Smooth muscle cell of the coronary artery (primary cell): ENCODE data around the gene DOCK9. TPM values are rescaled to one million over a fixed set of nuclear protein-coding genes. Genes with fewer than 3 reads are reported as not detected.

ENCODE experiments used
- total RNA-seq: library from RNA; depleted of rRNA; stranded (reverse); fragments of >200 nt; gene quantifications from 2 replicates; pipeline ENCODE4 v1.2.3, GENCODE V29; 2014; ENCODE audit warnings: low replicate concordance

The DOCK9 gene, protein sequence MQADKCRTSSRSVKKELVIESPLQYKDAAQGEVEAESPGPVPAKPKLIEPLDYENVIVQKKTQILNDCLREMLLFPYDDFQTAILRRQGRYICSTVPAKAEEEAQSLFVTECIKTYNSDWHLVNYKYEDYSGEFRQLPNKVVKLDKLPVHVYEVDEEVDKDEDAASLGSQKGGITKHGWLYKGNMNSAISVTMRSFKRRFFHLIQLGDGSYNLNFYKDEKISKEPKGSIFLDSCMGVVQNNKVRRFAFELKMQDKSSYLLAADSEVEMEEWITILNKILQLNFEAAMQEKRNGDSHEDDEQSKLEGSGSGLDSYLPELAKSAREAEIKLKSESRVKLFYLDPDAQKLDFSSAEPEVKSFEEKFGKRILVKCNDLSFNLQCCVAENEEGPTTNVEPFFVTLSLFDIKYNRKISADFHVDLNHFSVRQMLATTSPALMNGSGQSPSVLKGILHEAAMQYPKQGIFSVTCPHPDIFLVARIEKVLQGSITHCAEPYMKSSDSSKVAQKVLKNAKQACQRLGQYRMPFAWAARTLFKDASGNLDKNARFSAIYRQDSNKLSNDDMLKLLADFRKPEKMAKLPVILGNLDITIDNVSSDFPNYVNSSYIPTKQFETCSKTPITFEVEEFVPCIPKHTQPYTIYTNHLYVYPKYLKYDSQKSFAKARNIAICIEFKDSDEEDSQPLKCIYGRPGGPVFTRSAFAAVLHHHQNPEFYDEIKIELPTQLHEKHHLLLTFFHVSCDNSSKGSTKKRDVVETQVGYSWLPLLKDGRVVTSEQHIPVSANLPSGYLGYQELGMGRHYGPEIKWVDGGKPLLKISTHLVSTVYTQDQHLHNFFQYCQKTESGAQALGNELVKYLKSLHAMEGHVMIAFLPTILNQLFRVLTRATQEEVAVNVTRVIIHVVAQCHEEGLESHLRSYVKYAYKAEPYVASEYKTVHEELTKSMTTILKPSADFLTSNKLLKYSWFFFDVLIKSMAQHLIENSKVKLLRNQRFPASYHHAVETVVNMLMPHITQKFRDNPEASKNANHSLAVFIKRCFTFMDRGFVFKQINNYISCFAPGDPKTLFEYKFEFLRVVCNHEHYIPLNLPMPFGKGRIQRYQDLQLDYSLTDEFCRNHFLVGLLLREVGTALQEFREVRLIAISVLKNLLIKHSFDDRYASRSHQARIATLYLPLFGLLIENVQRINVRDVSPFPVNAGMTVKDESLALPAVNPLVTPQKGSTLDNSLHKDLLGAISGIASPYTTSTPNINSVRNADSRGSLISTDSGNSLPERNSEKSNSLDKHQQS (N-terminal part only)
- 13.2 and 19.7 TPM in 2 replicates for total RNA-seq

DNA sequence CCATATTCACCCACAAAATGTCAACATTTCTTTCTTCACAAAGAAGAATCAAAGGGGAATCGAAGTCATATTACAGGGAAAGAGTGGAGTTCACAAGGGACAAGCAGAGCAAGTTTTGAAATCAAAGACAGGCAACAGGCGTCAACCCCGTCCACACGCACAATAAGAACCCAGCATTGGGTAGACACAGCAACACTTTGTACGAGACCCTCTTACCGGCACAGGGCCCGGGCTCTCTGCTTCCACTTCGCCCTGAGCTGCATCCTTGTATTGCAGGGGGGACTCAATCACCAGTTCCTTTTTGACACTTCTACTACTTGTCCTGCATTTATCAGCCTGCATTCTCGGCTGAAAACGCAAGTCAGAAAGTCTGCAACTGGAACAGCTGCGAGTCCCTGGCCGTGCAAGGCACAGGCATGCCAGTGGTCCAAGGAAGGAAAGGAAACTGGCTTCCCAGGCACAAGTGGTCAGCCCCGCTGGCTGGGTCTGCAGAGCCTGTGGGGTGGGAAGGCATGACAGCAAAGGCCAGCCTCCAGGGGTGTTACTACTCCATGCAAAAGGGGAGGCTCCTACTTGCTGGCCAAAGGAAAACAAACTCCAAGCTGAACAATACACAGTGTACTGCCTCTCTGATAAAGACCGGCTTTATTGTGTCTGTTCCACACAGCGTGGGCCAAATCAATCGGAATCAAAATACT is at the start of gene DOCK9:
DOCK9 (minus strand) TSS at position 497 of the 698 bp plus-strand sequence; CDS start at position 342, 155 bp downstream.

DNA sequence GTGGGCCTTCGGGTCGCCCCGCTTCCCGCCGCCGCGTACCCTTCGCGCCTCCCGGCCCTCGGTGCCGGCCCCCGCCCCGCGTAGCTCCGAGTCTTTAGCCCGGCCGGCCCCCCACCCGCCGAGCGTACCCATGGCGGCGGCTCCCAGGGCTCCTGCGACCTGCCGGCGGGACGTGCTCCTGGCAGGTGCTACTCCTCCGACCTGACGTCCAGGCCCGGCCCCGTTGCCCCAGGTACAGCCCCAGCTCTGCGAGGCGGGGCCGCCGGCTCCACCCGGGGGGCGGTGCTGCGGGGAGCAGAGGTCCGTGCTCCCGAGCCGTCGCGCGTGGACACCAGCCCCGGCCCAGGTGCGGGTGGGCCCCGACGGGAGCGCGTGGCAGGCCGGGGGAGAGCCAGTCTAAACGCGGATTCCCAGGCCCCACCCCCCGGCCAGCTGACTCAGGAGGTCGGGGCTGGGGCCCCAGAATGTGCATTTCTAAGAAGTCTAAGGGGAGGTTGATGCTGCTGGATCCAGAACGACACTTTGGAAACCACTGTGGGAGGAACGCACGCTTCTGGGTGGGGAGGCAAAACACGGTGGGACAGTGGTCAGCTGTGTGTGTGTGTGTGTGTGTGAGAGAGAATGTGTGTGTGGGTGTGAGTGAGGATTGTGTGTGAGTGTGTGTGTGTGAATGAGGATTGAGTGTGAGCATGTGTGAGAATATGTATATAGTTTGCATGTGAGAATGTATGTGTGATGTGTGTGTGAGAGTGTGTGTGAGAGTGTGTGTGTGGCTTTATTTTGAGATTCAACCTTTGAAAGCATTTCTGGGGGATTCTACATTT is 225.2 kb downstream of the DOCK9 start, which contains the start of gene SLC15A1:
SLC15A1 (minus strand) TSS at position 206 of the 824 bp plus-strand sequence; CDS start at position 132, 74 bp downstream.

Other genes with a start within 250 kb of the DOCK9 start
- gene SLC15A1, start 225.4 kb downstream of the DOCK9 start, total RNA-seq, result not detected in 2 replicates
- gene UBAC2, start 222.8 kb upstream of the DOCK9 start, total RNA-seq, result 14.5 and 27.7 TPM in 2 replicates